ENCODE data around the gene MATN3.
A peak's percentile ranks its signal among the peaks of the same experiment; 100 is the strongest.

The MATN3 gene

DNA sequence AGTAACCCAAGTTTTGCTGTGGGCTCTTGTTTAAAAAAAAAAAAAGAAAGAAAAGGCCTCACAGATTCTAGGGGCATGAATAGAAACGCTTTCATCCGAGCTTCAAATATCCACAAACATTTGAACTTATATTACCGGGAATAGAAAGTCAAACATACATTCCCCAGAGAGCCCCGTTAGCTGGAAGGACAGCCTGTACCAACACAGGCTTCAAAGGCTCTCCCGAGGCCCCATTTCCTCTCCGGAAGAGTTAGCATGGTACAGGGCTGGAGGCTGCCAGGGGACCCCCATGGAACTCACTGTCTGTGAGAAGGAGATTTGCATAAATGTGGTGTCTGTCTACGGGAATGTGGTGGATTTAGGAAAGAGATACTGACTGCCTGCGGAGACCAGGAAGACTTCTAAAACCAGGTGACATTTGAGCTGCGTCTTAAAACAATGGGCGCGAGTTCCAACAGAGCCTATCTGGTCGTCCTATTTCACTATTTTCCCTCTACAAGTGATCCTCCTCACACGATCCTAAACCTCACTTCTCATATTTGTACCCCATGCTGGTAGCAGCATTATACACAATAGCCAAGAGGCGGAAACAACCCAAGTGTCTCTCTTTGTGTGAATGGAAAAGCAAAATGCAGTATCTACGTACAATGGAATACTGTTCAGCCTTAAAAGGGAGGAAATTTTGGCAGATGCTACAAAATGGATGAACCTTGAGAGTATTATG lies 820 bp upstream of the MATN3 start:
- H3K9me3 ChIP-seq (ENCODE audit: control insufficient read depth, insufficient read depth, low read length): no peaks in the 10 kb centered on the region
- no peaks in the 10 kb centered on the region for H3K36me3 ChIP-seq (ENCODE audit: control insufficient read depth, insufficient read depth, low read length)
- peaks cover 41% of the 10 kb centered on the region for H3K27me3 ChIP-seq (ENCODE audit: control insufficient read depth, insufficient read depth, low read length)
- H3K4me3 ChIP-seq (ENCODE audit: low read depth, low read length): peak overlapping the region; percentile 53
- peaks cover 3% of the 10 kb centered on the region for H3K4me1 ChIP-seq (ENCODE audit: control insufficient read depth, insufficient read depth, low read length)
- H3K9ac ChIP-seq (ENCODE audit: low read depth, low read length): peak overlapping the region; percentile 0

DNA sequence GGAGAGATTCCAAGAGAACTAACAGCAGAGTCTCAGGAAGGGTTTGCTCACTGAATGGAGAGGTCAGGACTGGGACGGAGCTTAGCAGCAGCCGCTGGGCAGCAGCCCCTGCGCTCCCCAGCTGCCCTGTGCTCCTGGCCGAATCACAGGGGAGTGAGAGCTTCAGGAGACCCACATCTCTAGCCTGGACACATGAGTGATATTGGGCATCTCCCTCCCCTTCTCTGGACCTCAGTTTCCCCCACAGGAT lies 511 bp downstream of the MATN3 start:
- H3K9me3 ChIP-seq (ENCODE audit: control insufficient read depth, insufficient read depth, low read length): no peaks in the 10 kb centered on the region
- H3K36me3 ChIP-seq (ENCODE audit: control insufficient read depth, insufficient read depth, low read length): no peaks in the 10 kb centered on the region
- no peak overlapping the region for H3K9ac ChIP-seq (ENCODE audit: low read depth, low read length)
- H3K4me3 ChIP-seq (ENCODE audit: low read depth, low read length): peak overlapping the region; percentile 73
- peaks cover 41% of the 10 kb centered on the region for H3K27me3 ChIP-seq (ENCODE audit: control insufficient read depth, insufficient read depth, low read length)
- H3K4me1 ChIP-seq (ENCODE audit: control insufficient read depth, insufficient read depth, low read length): peaks cover 3% of the 10 kb centered on the region

GRCh38 chr2:20011276-20012031 lies 1.0 kb downstream of the MATN3 start:
- peaks cover 41% of the 10 kb centered on the region for H3K27me3 ChIP-seq (ENCODE audit: control insufficient read depth, insufficient read depth, low read length)
- no peak overlapping the region for H3K9ac ChIP-seq (ENCODE audit: low read depth, low read length)
- H3K4me1 ChIP-seq (ENCODE audit: control insufficient read depth, insufficient read depth, low read length): peaks cover 3% of the 10 kb centered on the region
- no peaks in the 10 kb centered on the region for H3K9me3 ChIP-seq (ENCODE audit: control insufficient read depth, insufficient read depth, low read length)
- peak overlapping the region; percentile 73 for H3K4me3 ChIP-seq (ENCODE audit: low read depth, low read length)
- no peaks in the 10 kb centered on the region for H3K36me3 ChIP-seq (ENCODE audit: control insufficient read depth, insufficient read depth, low read length)

GRCh38 chr2:20008703-20009102 lies 3.8 kb downstream of the MATN3 start:
- Histone ChIP-seq H3K9ac (ENCODE audit: low read depth, low read length) (no peak overlapping the region), H3K27me3 (ENCODE audit: control insufficient read depth, insufficient read depth, low read length) (peaks cover 29% of the 10 kb centered on the region), H3K9me3 (ENCODE audit: control insufficient read depth, insufficient read depth, low read length) (no peaks in the 10 kb centered on the region), H3K4me3 (ENCODE audit: low read depth, low read length) (no peak overlapping the region), H3K4me1 (ENCODE audit: control insufficient read depth, insufficient read depth, low read length) (peaks cover 3% of the 10 kb centered on the region), H3K36me3 (ENCODE audit: control insufficient read depth, insufficient read depth, low read length) (no peaks in the 10 kb centered on the region)

DNA sequence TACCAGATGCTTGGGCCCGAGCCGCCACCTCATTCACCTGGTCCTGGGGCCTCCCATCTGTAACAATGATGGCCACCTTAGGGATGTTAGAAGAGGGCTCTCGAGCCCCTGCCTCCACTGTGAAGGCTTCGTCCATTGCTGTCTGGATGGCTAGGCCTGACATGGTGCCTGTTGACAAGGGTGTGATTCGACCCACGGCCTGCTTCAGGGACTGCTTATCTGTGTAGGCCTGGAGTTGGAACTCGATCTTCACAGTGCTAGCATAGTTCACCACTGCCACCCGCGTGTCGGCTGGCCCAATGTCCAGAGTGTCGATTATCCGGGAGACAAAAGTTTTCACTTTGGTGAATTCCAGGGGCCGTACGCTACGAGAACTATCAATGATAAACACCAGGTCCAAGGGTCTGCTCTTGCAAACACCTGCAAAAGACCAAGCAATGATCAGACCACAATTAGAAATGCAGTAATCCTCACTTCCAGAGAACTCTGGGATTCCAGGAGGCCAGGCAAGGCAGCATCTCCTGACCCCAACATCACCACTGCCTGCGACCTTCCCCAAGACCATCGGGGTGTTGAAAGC lies 6.5 kb downstream of the MATN3 start:
- Histone ChIP-seq H3K4me3 (ENCODE audit: low read depth, low read length) (no peak overlapping the region), H3K9ac (ENCODE audit: low read depth, low read length) (no peak overlapping the region), H3K36me3 (ENCODE audit: control insufficient read depth, insufficient read depth, low read length) (no peaks in the 10 kb centered on the region), H3K9me3 (ENCODE audit: control insufficient read depth, insufficient read depth, low read length) (no peaks in the 10 kb centered on the region), H3K27me3 (ENCODE audit: control insufficient read depth, insufficient read depth, low read length) (peaks cover 9% of the 10 kb centered on the region), H3K4me1 (ENCODE audit: control insufficient read depth, insufficient read depth, low read length) (no peaks in the 10 kb centered on the region)

DNA sequence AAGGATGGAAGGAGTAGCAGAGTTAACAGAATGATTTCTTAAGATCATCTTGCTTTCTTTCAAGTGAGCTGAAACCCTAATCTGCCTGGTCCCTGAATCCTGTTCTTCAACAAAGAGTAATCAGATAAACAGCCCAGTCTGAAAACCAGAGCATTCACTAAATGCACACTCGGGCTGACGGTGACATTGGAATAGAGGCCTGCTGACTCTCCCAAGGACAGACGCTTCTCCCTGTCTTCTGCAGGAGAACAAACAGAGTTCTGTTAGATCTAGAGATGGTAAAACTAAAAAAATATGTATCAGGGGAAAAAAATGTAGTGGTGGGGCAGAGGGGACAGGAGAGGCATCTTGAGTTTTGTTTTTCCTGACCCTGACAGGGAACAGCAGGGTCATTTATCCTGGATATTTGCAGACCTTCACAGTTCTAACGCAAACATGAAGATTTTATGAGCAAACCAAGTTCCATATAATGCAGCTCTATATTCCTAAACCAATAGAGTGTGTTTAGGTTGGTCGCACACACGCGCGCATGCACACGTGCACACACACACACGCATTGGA lies 7.3 kb downstream of the MATN3 start:
- no peaks in the 10 kb centered on the region for H3K36me3 ChIP-seq (ENCODE audit: control insufficient read depth, insufficient read depth, low read length)
- H3K27me3 ChIP-seq (ENCODE audit: control insufficient read depth, insufficient read depth, low read length): peaks cover under 1% of the 10 kb centered on the region
- H3K9ac ChIP-seq (ENCODE audit: low read depth, low read length): no peak overlapping the region

DNA sequence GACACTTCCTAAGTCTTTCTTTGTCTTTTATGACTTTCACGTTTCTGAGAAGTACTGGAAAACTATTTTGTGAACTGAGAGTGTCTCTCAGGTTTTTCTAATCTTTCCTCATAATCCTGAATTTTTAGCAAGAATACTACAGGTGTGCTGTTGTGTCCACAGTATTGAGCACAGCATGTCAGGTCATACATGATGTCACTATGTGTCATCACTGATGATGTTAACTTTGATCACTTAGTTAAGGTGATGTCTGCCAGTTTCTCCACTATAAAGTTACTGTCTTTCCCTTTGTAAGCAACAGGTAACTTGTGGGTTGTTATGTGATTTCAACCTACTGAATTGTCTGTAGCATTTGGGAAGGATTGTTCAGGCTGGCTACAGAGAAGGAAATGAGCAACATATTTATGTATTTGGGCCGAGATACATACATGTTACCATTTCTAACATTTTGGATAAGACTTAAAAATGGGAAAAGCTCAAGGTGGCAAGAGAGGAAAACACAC lies 11.1 kb downstream of the MATN3 start:
- Histone ChIP-seq H3K4me3 (ENCODE audit: low read depth, low read length) (no peak overlapping the region), H3K9me3 (ENCODE audit: control insufficient read depth, insufficient read depth, low read length) (no peaks in the 10 kb centered on the region), H3K9ac (ENCODE audit: low read depth, low read length) (no peak overlapping the region), H3K36me3 (ENCODE audit: control insufficient read depth, insufficient read depth, low read length) (no peaks in the 10 kb centered on the region), H3K27me3 (ENCODE audit: control insufficient read depth, insufficient read depth, low read length) (no peaks in the 10 kb centered on the region), H3K4me1 (ENCODE audit: control insufficient read depth, insufficient read depth, low read length) (no peaks in the 10 kb centered on the region)

More for the DNA sequence above, 7.3 kb downstream of the MATN3 start:
- no peaks in the 10 kb centered on the region for H3K4me1 ChIP-seq (ENCODE audit: control insufficient read depth, insufficient read depth, low read length)
- no peaks in the 10 kb centered on the region for H3K9me3 ChIP-seq (ENCODE audit: control insufficient read depth, insufficient read depth, low read length)
- no peak overlapping the region for H3K4me3 ChIP-seq (ENCODE audit: low read depth, low read length)

- no peaks in the 10 kb centered on the region for H3K27me3 ChIP-seq (ENCODE audit: control insufficient read depth, insufficient read depth, low read length)
- peaks cover 1% of the 10 kb centered on the region for H3K4me1 ChIP-seq (ENCODE audit: control insufficient read depth, insufficient read depth, low read length)
- no peak overlapping the region for H3K4me3 ChIP-seq (ENCODE audit: low read depth, low read length)
- H3K9ac ChIP-seq (ENCODE audit: low read depth, low read length): no peak overlapping the region
- H3K9me3 ChIP-seq (ENCODE audit: control insufficient read depth, insufficient read depth, low read length): no peaks in the 10 kb centered on the region
- no peaks in the 10 kb centered on the region for H3K36me3 ChIP-seq (ENCODE audit: control insufficient read depth, insufficient read depth, low read length)
Observed at GRCh38 chr2:19993731-19994130, 18.7 kb downstream of the MATN3 start.

GRCh38 chr2:19991895-19992294 lies 20.6 kb downstream of the MATN3 start:
- Histone ChIP-seq H3K9me3 (ENCODE audit: control insufficient read depth, insufficient read depth, low read length) (no peaks in the 10 kb centered on the region), H3K4me1 (ENCODE audit: control insufficient read depth, insufficient read depth, low read length) (peaks cover 6% of the 10 kb centered on the region), H3K4me3 (ENCODE audit: low read depth, low read length) (no peak overlapping the region), H3K9ac (ENCODE audit: low read depth, low read length) (no peak overlapping the region), H3K36me3 (ENCODE audit: control insufficient read depth, insufficient read depth, low read length) (no peaks in the 10 kb centered on the region), H3K27me3 (ENCODE audit: control insufficient read depth, insufficient read depth, low read length) (no peaks in the 10 kb centered on the region)

DNA sequence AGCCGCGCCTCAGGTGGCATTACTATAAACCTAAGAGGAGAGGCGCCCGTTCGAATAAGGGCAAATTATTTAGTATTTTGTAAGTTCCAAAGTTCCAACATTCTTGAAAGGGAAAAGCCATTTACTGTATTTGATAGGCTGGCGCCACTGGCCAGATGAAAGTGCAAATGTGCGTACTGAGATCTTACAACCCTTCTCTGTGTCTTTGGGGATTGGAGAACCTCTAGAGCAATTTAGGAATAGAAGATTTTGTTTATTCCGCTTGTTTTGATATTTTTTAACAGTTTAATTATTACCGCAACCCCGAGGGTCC lies 22.1 kb downstream of the MATN3 start:
- Histone ChIP-seq H3K4me3 (ENCODE audit: low read depth, low read length) (peak overlapping the region; percentile 96), H3K9ac (ENCODE audit: low read depth, low read length) (peak overlapping the region; percentile 0), H3K27me3 (ENCODE audit: control insufficient read depth, insufficient read depth, low read length) (no peaks in the 10 kb centered on the region), H3K4me1 (ENCODE audit: control insufficient read depth, insufficient read depth, low read length) (peaks cover 6% of the 10 kb centered on the region), H3K9me3 (ENCODE audit: control insufficient read depth, insufficient read depth, low read length) (no peaks in the 10 kb centered on the region), H3K36me3 (ENCODE audit: control insufficient read depth, insufficient read depth, low read length) (no peaks in the 10 kb centered on the region)

DNA sequence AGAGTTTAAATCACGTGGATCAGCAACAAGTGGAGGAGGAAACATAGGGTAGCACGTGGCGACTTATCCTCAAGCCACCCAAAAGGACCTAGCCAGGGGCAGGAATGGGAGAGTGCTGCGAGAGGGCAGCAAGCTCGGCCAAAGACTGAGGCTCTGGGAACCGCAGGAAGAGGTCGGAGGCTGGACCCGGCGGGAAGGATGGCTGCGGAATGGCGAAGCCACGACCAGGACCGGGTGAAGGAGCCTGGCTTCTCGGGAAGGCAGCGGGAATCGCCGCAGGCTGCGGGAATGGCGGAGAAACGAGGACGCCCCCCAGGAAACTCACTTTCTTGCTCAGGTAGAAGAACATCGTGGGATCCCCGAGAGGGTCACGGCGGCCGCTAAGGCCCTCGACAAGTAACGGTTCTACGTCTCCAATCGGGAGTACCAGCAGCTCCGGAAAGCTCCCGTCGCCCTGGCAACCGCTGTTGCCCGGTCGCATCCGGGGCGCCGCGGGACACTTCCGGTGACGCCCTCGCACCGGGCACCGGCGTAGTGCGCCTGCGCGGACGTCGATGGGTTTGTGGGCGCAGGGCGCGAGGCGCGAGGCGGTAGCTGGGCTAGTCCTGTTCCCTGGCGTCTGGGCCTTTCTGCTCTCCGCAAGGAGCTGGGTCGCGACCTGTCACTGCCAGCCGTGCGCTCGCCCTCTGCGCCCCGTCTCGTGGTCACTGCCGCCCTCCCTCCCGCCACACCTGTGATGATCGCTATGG lies 22.6 kb downstream of the MATN3 start, which contains the start of gene WDR35:
WDR35 (minus strand) TSS at position 439 of the 749 bp plus-strand sequence; CDS start at position 349, 90 bp downstream.
- Histone ChIP-seq H3K4me3 (ENCODE audit: low read depth, low read length) (peak within 1 kb of the TSS; percentile 96), H3K36me3 (ENCODE audit: control insufficient read depth, insufficient read depth, low read length) (no peaks in the 10 kb centered on the region), H3K9me3 (ENCODE audit: control insufficient read depth, insufficient read depth, low read length) (no peaks in the 10 kb centered on the region), H3K4me1 (ENCODE audit: control insufficient read depth, insufficient read depth, low read length) (peaks cover 6% of the 10 kb centered on the region), H3K27me3 (ENCODE audit: control insufficient read depth, insufficient read depth, low read length) (no peaks in the 10 kb centered on the region), H3K9ac (ENCODE audit: low read depth, low read length) (peak within 1 kb of the TSS; percentile 55)
